Activated CD4-positive, alpha-beta T cell treated with anti-CD3 and anti-CD28 coated beads, Interleukin-2, amount 10 ng/mL, durations not matched to agents 7 days and 5 days (primary cell): ENCODE measurements around the gene PSMB11. TPM values are rescaled to one million over a fixed set of nuclear protein-coding genes. Genes with fewer than 3 reads are reported as not detected.

Experiments
- CTCF ChIA-PET: fragments of 350-600 bp; sonication (Branson Sonifier 250); formaldehyde crosslinking; loops from one replicate; lab custom pipeline; 2021; ENCODE audit warnings: antibody characterized with exemption; lab: Charles Lee
- POLR2A ChIA-PET: fragments of 350-600 bp; sonication (Branson Sonifier 250); formaldehyde crosslinking; loops from one replicate; lab custom pipeline; 2021; ENCODE audit warnings: antibody characterized with exemption; lab: Charles Lee
- DNase-seq: peaks from one replicate; pipeline ENCODE4 v3.0.0-alpha.2; 2020
- H3K27ac Mint-ChIP-seq: one replicate; pipeline ENCODE4 v1.8.0; 2021; ENCODE audit warnings: mild to moderate bottlenecking, moderate library complexity, mixed read lengths
- H3K27me3 Mint-ChIP-seq: one replicate; pipeline ENCODE4 v1.8.0; 2021; ENCODE audit warnings: mixed read lengths
- H3K36me3 Mint-ChIP-seq: one replicate; pipeline ENCODE4 v1.8.0; 2021; ENCODE audit warnings: low read depth, mixed read lengths
- H3K4me1 Mint-ChIP-seq: one replicate; pipeline ENCODE4 v1.8.0; 2021; ENCODE audit warnings: mixed read lengths
- H3K4me3 Mint-ChIP-seq: one replicate; pipeline ENCODE4 v1.8.0; 2021; ENCODE audit warnings: mild to moderate bottlenecking, moderate library complexity, mixed read lengths
- H3K9me3 Mint-ChIP-seq: one replicate; pipeline ENCODE4 v1.8.0; 2021; ENCODE audit warnings: mixed read lengths
- total RNA-seq, 2 experiments: library from RNA; stranded (reverse); gene quantifications; one replicate each; pipeline ENCODE4 v1.2.3, GENCODE V29; 2021

PSMB11 gene
- total RNA-seq, 2 experiments from 2014 or later, result 0.21 TPM; not detected in 1

- Mint-ChIP-seq H3K4me3 (no peak overlapping the region), H3K27ac (no peak overlapping the region), H3K27me3 (no peaks in the 10 kb centered on the region), H3K36me3 (peaks cover 46% of the 10 kb centered on the region), H3K9me3 (no peaks in the 10 kb centered on the region), H3K4me1 (peaks cover 11% of the 10 kb centered on the region)
- ChIA-PET POLR2A (no interaction called here), CTCF (interaction anchor here (1.0 to 1.5 kb wide), 2 partner anchors 9 to 34 kb away, joined by 3 to 10 read pairs; no protein-coding TSS in a partner anchor)
- no peak for DNase-seq
Observed at GRCh38 chr14:23086565-23086964, 44.6 kb downstream of the PSMB11 start.

GRCh38 chr14:23089498-23090253 lies 47.7 kb downstream of the PSMB11 start:
- Mint-ChIP-seq H3K27me3 (no peaks in the 10 kb centered on the region), H3K4me3 (no peak overlapping the region), H3K27ac (no peak overlapping the region), H3K36me3 (peaks cover 59% of the 10 kb centered on the region), H3K4me1 (peaks cover 26% of the 10 kb centered on the region), H3K9me3 (no peaks in the 10 kb centered on the region)
- POLR2A ChIA-PET, result no interaction called here
- CTCF ChIA-PET, result interaction anchor here (0.6 to 4.1 kb wide), 4 partner anchors 12 to 377 kb away, joined by 3 to 21 read pairs (median 12); no protein-coding TSS in a partner anchor
- DNase-seq, result no peak

- peaks cover 58% of the 10 kb centered on the region for H3K36me3 Mint-ChIP-seq
- H3K4me1 Mint-ChIP-seq, result peaks cover 26% of the 10 kb centered on the region
- CTCF ChIA-PET, result interaction anchor here (1.4 to 4.1 kb wide), 3 partner anchors 13 to 32 kb away, joined by 5 to 21 read pairs (median 19); no protein-coding TSS in a partner anchor
- DNase-seq, result no peak
- no peaks in the 10 kb centered on the region for H3K27me3 Mint-ChIP-seq
- POLR2A ChIA-PET, result no interaction called here
- H3K4me3 Mint-ChIP-seq, result no peak overlapping the region
- no peak overlapping the region for H3K27ac Mint-ChIP-seq
- H3K9me3 Mint-ChIP-seq, result no peaks in the 10 kb centered on the region
Observed at GRCh38 chr14:23090254-23090636, 48.2 kb downstream of the PSMB11 start.

DNA sequence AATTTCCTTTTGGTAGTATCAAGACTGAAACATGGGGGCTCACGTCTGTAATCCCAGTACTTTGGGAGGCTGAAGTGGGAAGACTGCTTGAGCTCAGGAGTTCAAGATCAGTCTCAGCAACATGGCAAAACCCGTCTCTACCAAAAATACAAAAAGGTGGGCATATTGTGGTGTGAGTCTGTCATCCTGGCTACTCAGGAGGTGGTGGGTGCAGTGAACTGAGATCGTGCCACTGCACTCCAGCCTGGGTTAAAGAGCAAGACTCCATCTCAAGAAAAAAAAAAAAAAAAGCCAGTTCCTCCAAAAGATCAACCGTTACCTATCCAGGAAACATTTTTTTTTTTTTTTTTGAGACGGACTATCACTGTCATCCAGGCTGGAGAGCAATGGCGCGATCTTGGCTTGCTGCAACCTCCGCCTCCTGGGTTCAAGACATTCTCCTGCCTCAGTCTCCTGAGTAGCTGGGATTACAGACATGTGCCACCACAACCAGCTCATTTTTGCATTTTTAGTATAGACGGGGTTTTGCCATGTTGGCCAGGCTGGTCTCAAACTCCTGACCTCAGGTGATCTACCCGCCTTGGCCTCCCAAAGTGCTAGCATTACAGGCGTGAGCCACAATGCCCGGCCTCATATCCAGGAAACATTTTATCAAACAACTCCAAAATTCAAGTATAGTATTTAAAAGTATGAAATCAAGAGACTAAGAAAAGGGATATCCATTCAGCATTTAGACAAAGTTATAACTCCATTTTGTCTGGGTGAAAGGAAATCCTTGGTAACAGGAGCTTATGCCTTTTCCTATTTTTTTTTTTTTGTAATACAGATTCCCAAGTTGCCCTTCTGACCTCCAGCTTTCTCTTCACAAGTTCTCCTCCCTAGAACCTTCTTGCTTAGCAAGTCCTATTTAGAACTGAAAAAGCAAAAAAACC lies 49.5 kb downstream of the PSMB11 start:
- Mint-ChIP-seq H3K9me3 (no peaks in the 10 kb centered on the region), H3K27ac (no peak overlapping the region), H3K36me3 (peaks cover 48% of the 10 kb centered on the region), H3K4me1 (peaks cover 30% of the 10 kb centered on the region), H3K27me3 (no peaks in the 10 kb centered on the region), H3K4me3 (no peak overlapping the region)
- CTCF ChIA-PET, result interaction anchor here (0.5 to 4.1 kb wide), 8 partner anchors 14 to 396 kb away, joined by 3 to 21 read pairs (median 4); no protein-coding TSS in a partner anchor
- POLR2A ChIA-PET, result no interaction called here
- DNase-seq, result no peak

GRCh38 chr14:23093104-23093503 lies 51.1 kb downstream of the PSMB11 start:
- CTCF ChIA-PET, result interaction anchor here (1.8 to 4.1 kb wide), 2 partner anchors 16 to 25 kb away, joined by 5 to 21 read pairs; no protein-coding TSS in a partner anchor
- H3K36me3 Mint-ChIP-seq, result peaks cover 50% of the 10 kb centered on the region

DNA sequence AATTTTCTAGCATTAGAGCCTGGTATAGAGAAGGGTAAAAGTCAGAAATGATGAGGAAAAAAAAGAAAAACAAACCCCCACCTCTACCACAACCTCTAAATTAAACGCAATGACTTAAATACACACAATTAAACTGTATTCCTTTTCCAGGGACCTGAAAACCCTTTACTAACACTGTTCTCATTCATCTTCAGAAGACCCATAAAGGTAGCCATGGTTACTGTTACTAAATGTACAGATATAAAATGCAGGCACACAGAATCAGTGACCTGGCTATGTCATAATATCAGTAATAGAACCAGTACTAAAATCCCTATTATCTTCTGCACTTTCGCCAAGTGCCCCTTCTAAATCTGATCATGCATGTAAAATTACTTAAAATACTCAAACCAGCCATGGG lies 51.5 kb downstream of the PSMB11 start:
- no peak for DNase-seq
- Mint-ChIP-seq H3K36me3 (peaks cover 50% of the 10 kb centered on the region), H3K27ac (no peak overlapping the region), H3K4me1 (peaks cover 39% of the 10 kb centered on the region), H3K9me3 (no peaks in the 10 kb centered on the region), H3K27me3 (no peaks in the 10 kb centered on the region), H3K4me3 (no peak overlapping the region)
- ChIA-PET POLR2A (no interaction called here), CTCF (interaction anchor here (2.3 to 2.8 kb wide), 3 partner anchors 16 to 35 kb away, joined by 11 to 19 read pairs (median 16); partner anchors contain the start of gene CDH24)

More at GRCh38 chr14:23093104-23093503, 51.1 kb downstream of the PSMB11 start:
- no peaks in the 10 kb centered on the region for H3K9me3 Mint-ChIP-seq
- H3K27ac Mint-ChIP-seq, result peak overlapping the region; percentile 61
- no peaks in the 10 kb centered on the region for H3K27me3 Mint-ChIP-seq
- no peak for DNase-seq
- H3K4me1 Mint-ChIP-seq, result peaks cover 39% of the 10 kb centered on the region
- H3K4me3 Mint-ChIP-seq, result no peak overlapping the region
- POLR2A ChIA-PET, result no interaction called here

Other genes starting within 250 kb of the PSMB11 start
- under 1 TPM; 0.25 to 0.69 TPM for gene SLC7A7, start 226.8 kb upstream of the PSMB11 start, total RNA-seq
- 100 to 1,000 TPM; 101 to 112 TPM for gene MRPL52, start 212.3 kb upstream of the PSMB11 start, total RNA-seq
- 1 to 10 TPM; 1.8 to 2.1 TPM for gene MMP14, start 205.6 kb upstream of the PSMB11 start, total RNA-seq
- gene LRP10, start 170.5 kb upstream of the PSMB11 start, total RNA-seq, result 10 to 100 TPM; 60.0 to 63.5 TPM
- gene REM2, start 159.0 kb upstream of the PSMB11 start, total RNA-seq, result under 1 TPM; 0.52 to 0.69 TPM
- gene RBM23, start 123.1 kb upstream of the PSMB11 start, total RNA-seq, result 10 to 100 TPM; 79.0 to 79.6 TPM
- gene PRMT5, start 112.8 kb upstream of the PSMB11 start, total RNA-seq, result 10 to 100 TPM; 52.6 to 56.8 TPM
- gene HAUS4, start 85.1 kb upstream of the PSMB11 start, total RNA-seq, result 10 to 100 TPM; 67.4 to 68.6 TPM
- 1 to 10 TPM; 1.3 to 1.4 TPM for gene AJUBA, start 59.7 kb upstream of the PSMB11 start, total RNA-seq
- 10 to 100 TPM in 1 of 2 experiments, 1 to 10 TPM in 1; 9.4 to 11.1 TPM for gene C14orf93, start 32.1 kb upstream of the PSMB11 start, total RNA-seq
- 10 to 100 TPM; 60.4 to 60.7 TPM for gene PSMB5, start 7.3 kb upstream of the PSMB11 start, total RNA-seq
- gene CDH24, start 15.3 kb downstream of the PSMB11 start, total RNA-seq, result 1 to 10 TPM; 2.9 to 3.0 TPM
- 100 to 1,000 TPM; 202 to 221 TPM for gene ACIN1, start 52.9 kb downstream of the PSMB11 start, total RNA-seq
- 10 to 100 TPM; 48.0 to 48.2 TPM for gene C14orf119, start 53.3 kb downstream of the PSMB11 start, total RNA-seq
- gene CIROP, start 62.8 kb downstream of the PSMB11 start, total RNA-seq, result not detected
- gene CEBPE, start 77.0 kb downstream of the PSMB11 start, total RNA-seq, result under 1 TPM; 0.67 to 0.98 TPM
- gene SLC7A8, start 141.4 kb downstream of the PSMB11 start, total RNA-seq, result under 1 TPM; 0.27 to 0.64 TPM
- not detected for gene RNF212B, start 195.7 kb downstream of the PSMB11 start, total RNA-seq
- 10 to 100 TPM; 11.4 TPM for gene HOMEZ, start 243.9 kb downstream of the PSMB11 start, total RNA-seq